ENCODE data around the gene GAMT. TPM values are rescaled to one million over a fixed set of nuclear protein-coding genes. Genes with fewer than 3 reads are reported as not detected.

Gene GAMT
- polyA plus RNA-seq (2013, experiment 1 of 2) = 12.3 TPM
- polyA plus RNA-seq (2013, experiment 2 of 2) = 18.2 TPM

DNA sequence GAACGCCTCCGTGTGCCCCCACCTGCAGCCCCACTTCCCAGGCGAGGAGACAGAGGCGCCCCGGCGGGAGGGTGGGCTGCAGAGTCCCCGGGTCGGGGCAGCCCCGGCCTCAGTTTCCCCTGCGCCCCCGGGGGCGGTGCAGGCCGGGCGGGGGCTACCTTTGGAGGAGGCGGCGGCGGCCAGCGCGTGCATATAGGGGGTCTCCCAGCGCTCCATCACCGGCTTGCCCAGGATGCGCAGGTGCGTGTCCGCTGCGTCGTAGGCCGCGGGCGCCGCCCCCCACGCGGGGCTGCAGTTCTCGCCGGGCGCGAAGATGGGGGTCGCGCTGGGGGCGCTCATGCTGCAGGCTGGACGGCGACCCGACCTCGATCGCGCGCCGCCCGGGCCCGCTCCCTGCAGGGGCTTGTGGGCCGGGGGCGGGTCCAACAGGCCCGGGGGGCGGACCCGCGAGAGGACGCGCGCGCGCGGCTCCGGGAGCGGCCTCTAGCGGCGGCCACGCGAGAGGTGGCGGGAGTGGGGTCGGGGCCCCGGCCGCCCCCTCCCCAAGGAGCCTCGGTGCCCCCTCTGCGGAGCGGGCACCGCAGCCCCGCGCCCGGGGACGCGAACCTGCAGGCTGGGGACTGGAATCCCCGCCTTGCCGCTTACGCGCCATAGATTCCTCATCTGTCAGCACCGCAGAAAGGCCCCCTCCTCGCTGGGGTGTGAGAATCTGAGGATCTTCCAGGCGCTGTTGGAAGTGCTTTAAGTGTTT is at the start of gene GAMT:
TSS of gene GAMT (minus strand) at position 405 of the 751 bp plus-strand sequence. CDS start at position 339, 66 bp downstream.
- H3K27me3 ChIP-seq (ENCODE audit: insufficient read depth, low read length) = peaks cover 5% of the 10 kb centered on the region; the same call in 1 of the 2 replicates
- WGBS = 2% methylated on average over 87 of the region's 87 CpGs
- no peaks in the 10 kb centered on the region for H3K4me1 ChIP-seq (ENCODE audit: insufficient read depth, low read length)
- H3K36me3 ChIP-seq (ENCODE audit: insufficient read depth, low read length) = no peaks in the 10 kb centered on the region
- H3K9ac ChIP-seq (ENCODE audit: low read depth, low read length) = peak within 1 kb of the TSS; percentile 61; the same call in 1 of the 2 replicates
- no peaks in the 10 kb centered on the region for H3K9me3 ChIP-seq (ENCODE audit: insufficient read depth, low read depth, low read length)
- no peak within 1 kb of the TSS for H3K27ac ChIP-seq (ENCODE audit: low read depth, low read length)
- H3K4me3 ChIP-seq (ENCODE audit: low read length) = peak within 1 kb of the TSS; percentile 70

DNA sequence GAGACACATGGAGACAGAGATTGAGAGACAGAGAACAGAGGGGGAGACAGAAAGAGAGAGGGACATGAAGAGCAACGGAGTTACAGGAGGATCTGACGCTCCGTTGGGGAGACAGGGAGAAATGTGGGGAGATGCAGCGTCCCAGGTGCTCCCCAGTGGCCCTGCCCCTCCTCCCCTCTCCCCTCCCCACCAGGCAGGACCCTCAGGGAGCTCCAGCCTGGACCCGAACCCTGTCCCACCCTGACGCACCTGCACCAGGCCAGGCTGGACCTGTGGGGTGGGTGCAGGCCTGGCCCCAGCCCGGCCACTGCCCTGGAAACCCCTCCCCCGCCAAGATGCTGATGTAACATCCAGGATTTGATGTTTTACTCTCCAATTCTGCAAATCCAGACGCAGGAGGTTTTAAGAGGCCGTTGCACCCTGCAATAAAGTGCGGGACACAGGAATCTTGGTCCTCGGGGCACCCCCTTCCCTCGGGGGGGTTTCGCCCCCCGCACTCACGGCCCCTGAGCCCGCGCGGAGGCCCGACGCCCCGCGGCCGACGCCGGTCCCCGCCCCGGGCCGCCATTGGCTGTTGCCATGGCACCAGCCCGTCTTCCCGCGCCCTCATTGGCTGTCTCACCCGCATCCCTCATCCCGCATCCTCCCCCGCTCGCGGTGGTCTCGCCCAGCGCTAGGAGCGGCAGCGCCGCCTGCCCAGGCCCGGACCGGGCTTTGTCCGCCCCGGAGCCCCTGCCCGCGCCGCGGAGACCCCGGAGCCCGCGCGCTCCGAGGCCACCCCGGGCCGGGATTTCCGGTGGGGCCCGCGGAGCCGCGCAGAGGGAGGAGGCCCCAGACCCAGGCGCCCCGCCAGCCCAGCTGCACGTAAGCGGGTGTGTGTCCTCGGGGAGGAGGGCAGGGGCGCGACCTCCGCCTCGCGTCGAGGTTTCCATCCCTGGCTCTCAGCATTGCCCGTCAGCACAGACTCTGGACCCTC is 48.4 kb upstream of the GAMT start, which contains the start of gene APC2:
TSS of gene APC2 (plus strand) at position 655 of the 976 bp plus-strand sequence. CDS start 2,881 bp downstream, outside the sequence.
- peak within 1 kb of the TSS; percentile 26; the same call in 1 of the 2 replicates for H3K4me3 ChIP-seq (ENCODE audit: low read length)
- H3K9ac ChIP-seq (ENCODE audit: low read depth, low read length) = no peak within 1 kb of the TSS
- WGBS = 10% methylated on average over 74 of the region's 74 CpGs
- no peak within 1 kb of the TSS for H3K27ac ChIP-seq (ENCODE audit: low read depth, low read length)
- H3K4me1 ChIP-seq (ENCODE audit: insufficient read depth, low read length) = peaks cover 6% of the 10 kb centered on the region
- no peaks in the 10 kb centered on the region for H3K36me3 ChIP-seq (ENCODE audit: insufficient read depth, low read length)
- no peaks in the 10 kb centered on the region for H3K9me3 ChIP-seq (ENCODE audit: insufficient read depth, low read depth, low read length)
- H3K27me3 ChIP-seq (ENCODE audit: insufficient read depth, low read length) = peaks cover 87% of the 10 kb centered on the region

DNA sequence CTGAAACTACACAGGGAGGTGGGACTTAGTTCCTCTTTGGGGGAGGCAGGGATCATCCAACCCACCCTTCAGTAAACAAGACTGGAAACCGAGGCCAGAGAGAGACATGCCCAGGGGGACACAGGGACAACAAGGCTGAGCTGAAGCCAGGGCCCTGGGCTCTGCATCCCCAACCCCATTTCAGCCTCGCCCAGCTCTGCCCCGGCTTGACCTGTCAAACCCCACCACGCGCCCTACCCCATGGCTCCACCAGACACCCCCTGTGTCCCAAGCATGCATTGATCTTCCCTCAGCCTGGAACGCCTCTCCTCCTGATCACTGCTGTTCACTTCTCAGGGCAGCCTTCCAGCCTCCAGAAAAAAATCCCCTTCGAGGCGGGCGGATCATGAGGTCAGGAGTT is 46.6 kb upstream of the GAMT start:
- no peak overlapping the region for H3K4me3 ChIP-seq (ENCODE audit: low read length)
- H3K27ac ChIP-seq (ENCODE audit: low read depth, low read length) = no peak overlapping the region
- no peaks in the 10 kb centered on the region for H3K36me3 ChIP-seq (ENCODE audit: insufficient read depth, low read length)
- peaks cover 73% of the 10 kb centered on the region for H3K27me3 ChIP-seq (ENCODE audit: insufficient read depth, low read length)
- 86% methylated on average over 9 of the region's 9 CpGs for WGBS
- peaks cover 6% of the 10 kb centered on the region for H3K4me1 ChIP-seq (ENCODE audit: insufficient read depth, low read length)
- no peak overlapping the region for H3K9ac ChIP-seq (ENCODE audit: low read depth, low read length)
- no peaks in the 10 kb centered on the region for H3K9me3 ChIP-seq (ENCODE audit: insufficient read depth, low read depth, low read length)

DNA sequence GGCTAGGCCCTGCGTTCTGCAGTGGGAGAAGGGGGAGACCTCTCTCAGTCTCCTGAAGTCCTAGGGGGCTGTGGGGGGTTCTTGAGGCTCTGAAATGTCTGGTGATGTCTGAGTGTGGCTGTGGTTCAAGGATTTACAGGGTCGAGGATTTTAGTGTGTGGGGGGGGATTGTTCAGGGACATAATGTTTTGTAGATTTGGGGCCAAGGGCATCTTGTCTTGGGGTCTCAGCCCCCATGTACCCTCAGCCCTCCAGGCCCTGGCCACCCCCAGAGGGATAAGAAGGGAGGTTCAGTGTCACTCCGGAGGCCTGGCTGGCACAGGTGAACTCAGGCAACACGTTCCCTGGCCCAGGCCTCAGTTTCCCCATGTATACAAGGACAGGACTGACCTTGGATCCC is 46.2 kb upstream of the GAMT start:
- Histone ChIP-seq H3K27me3 (ENCODE audit: insufficient read depth, low read length) (peaks cover 69% of the 10 kb centered on the region), H3K4me3 (ENCODE audit: low read length) (no peak overlapping the region), H3K36me3 (ENCODE audit: insufficient read depth, low read length) (peaks cover 4% of the 10 kb centered on the region), H3K9ac (ENCODE audit: low read depth, low read length) (no peak overlapping the region), H3K9me3 (ENCODE audit: insufficient read depth, low read depth, low read length) (no peaks in the 10 kb centered on the region), H3K27ac (ENCODE audit: low read depth, low read length) (no peak overlapping the region), H3K4me1 (ENCODE audit: insufficient read depth, low read length) (peaks cover 5% of the 10 kb centered on the region)
- WGBS = 30% methylated on average over 4 of the region's 4 CpGs

DNA sequence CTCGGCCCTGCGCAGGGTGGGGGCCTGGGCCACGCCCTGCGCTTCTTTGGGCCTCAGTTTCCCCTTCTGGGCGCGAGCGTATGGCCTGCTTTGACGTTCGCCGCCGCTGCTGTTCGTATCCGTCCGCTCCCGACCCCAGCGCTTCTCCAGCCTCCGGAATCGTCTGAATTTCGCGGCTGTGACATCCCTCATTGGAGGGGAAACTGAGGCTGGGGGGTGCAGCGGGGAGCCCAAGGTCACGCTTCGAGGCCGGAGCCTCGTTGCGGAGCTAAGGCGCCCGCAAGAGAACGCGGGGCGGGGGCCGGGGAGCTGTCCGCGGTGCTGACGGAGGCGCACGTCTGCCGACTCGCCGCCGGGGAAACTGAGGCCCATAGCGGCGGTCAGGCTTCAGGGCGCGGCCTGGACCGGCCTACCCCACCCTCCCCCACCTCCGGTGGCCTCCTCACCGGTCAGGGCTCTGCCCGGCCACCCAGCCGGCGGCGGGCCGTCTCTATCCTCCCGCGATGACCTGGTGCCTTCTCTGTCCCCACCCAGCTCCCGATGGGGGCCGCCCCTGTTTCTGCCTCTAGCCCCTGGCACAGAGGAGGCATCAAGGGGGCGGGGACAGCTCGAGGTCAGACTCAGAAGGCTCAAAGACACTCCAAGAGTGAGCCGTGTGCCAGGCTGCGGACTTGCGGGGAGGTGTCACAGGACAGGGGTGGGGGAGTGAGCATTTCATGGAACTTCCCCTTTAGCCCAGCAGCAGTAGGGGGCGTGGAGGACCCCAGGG is 45.6 kb upstream of the GAMT start:
- H3K36me3 ChIP-seq (ENCODE audit: insufficient read depth, low read length) = peaks cover 10% of the 10 kb centered on the region
- WGBS = 5% methylated on average over 63 of the region's 63 CpGs
- H3K27me3 ChIP-seq (ENCODE audit: insufficient read depth, low read length) = peaks cover 63% of the 10 kb centered on the region
- no peaks in the 10 kb centered on the region for H3K4me1 ChIP-seq (ENCODE audit: insufficient read depth, low read length)
- H3K9ac ChIP-seq (ENCODE audit: low read depth, low read length) = no peak overlapping the region
- no peak overlapping the region for H3K27ac ChIP-seq (ENCODE audit: low read depth, low read length)
- peak overlapping the region; percentile 48 for H3K4me3 ChIP-seq (ENCODE audit: low read length)
- no peaks in the 10 kb centered on the region for H3K9me3 ChIP-seq (ENCODE audit: insufficient read depth, low read depth, low read length)

DNA sequence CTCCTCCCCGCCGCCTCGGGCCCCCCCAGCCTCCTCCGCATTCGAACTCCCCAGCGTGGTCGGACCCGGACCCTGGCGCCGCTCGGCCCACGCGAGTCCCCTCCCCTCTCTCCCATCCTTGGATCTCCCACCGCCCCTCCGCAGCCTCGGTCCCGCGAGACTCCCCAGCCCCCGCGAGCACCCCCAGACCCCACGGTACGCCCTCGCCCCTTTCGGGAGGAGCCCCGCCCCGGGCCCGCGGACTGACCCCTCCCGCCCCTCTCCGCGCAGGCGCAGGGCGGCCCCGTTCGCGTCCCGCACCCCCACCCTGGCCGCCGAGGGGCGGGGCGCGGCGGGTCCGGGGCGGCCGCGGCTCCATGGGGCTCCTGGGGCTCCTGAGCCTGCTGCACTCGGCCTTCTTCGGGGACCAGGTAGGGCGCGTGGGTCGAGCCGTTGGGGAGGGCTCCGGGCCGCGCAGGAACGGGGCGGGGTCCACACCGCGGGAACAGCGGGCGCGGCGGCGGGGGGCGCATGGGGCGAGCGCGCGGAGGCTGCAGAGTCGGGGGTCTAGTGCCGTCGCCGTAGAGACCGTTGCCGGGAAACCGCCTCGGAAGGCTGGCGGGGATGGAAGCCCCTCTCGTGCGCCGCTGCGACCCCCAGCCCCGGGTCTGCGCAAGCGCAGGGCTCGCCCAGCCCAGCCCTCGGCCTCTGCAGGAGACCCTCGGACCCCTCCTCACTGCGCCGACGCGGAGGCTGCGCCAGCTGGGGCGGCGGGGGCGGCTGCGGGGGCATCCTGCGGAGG is 44.8 kb upstream of the GAMT start:
- no peak overlapping the region for H3K9ac ChIP-seq (ENCODE audit: low read depth, low read length)
- H3K27ac ChIP-seq (ENCODE audit: low read depth, low read length) = no peak overlapping the region
- 2% methylated on average over 98 of the region's 99 CpGs for WGBS
- H3K27me3 ChIP-seq (ENCODE audit: insufficient read depth, low read length) = peaks cover 55% of the 10 kb centered on the region
- peaks cover 18% of the 10 kb centered on the region for H3K36me3 ChIP-seq (ENCODE audit: insufficient read depth, low read length)
- no peaks in the 10 kb centered on the region for H3K4me1 ChIP-seq (ENCODE audit: insufficient read depth, low read length)
- H3K9me3 ChIP-seq (ENCODE audit: insufficient read depth, low read depth, low read length) = no peaks in the 10 kb centered on the region
- H3K4me3 ChIP-seq (ENCODE audit: low read length) = peak overlapping the region; percentile 48

DNA sequence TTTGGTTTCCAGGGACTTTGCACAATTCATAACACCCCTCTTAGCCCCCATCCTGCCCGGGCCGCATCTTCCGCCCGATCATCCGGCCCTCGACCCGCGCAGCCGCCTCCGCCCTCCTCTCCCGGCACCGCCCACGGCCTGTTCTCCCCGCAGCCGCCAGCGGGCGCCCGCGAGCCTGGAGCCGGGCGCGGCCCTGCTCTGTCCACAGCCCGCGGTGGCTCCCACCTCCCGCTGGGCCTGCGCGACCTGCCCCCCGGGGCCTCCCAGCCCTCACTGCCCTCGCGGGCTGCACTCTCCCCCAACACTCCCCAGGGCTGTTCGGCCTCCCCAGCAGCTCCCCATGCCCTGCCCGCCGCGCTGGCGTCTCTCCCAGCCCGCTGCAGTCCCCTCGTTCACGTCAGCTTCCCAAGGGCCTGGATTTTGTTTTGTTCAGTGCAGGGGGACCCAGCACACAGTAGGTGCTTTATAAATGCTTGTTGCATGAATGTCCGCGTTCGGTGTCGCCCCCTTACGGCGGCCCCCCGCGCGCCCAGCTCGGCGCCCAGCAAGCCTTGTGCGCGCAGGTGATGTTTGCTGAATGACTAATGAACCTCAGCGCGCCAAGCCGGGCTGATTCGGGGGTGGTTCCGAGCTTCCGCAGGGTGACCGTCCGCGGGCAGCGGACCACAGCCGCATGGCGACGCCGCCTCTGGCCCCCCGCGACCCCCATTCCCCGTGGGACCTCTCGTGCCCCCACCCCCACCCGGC is 44.0 kb upstream of the GAMT start:
- Histone ChIP-seq H3K9ac (ENCODE audit: low read depth, low read length) (peak overlapping the region; percentile 13; the same call in 1 of the 2 replicates), H3K4me1 (ENCODE audit: insufficient read depth, low read length) (no peaks in the 10 kb centered on the region), H3K27ac (ENCODE audit: low read depth, low read length) (no peak overlapping the region), H3K9me3 (ENCODE audit: insufficient read depth, low read depth, low read length) (no peaks in the 10 kb centered on the region), H3K4me3 (ENCODE audit: low read length) (peak overlapping the region; percentile 64), H3K27me3 (ENCODE audit: insufficient read depth, low read length) (peaks cover 47% of the 10 kb centered on the region), H3K36me3 (ENCODE audit: insufficient read depth, low read length) (peaks cover 26% of the 10 kb centered on the region)
- WGBS = 3% methylated on average over 67 of the region's 70 CpGs

DNA sequence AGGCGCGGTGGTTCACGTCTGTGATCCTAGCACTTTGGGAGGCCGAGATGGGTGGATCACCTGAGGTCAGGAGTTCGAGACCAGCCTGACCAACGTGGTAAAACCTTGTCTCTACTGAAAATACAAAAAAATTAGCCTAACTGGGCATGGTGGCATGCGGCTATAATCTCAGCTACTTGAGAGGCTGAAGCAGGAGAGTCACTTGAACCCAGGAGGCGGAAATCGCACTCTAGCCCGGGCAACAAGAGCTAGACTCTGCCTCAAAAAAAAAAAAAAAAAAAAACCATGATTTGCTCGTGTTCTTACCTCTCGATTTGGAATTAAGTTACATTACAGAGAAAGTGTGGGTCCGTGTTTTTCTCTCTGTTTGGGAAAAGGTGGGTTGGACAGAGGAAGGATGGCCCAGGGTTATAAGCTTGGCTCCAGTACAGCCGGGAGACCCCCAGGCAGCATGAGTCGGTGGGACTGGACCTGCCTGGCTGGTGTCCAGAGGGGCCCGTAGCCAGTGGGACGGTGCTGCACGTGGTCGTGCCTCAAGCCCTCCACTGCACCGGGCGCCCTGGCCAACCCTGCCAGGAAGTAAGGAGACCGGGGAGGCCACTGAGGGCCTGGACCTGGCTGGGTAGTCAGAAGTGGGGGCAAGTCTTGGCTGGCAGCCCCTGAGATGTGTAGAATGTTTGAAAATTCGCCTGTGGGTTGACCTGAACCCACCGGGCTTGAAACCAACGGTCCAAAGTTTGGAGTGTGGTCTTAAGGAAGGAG is 40.5 kb upstream of the GAMT start:
- Histone ChIP-seq H3K4me3 (ENCODE audit: low read length) (no peak overlapping the region), H3K9me3 (ENCODE audit: insufficient read depth, low read depth, low read length) (no peaks in the 10 kb centered on the region), H3K27me3 (ENCODE audit: insufficient read depth, low read length) (peaks cover 15% of the 10 kb centered on the region), H3K27ac (ENCODE audit: low read depth, low read length) (peak overlapping the region; percentile 30; the same call in 1 of the 2 replicates), H3K36me3 (ENCODE audit: insufficient read depth, low read length) (peaks cover 38% of the 10 kb centered on the region), H3K4me1 (ENCODE audit: insufficient read depth, low read length) (no peaks in the 10 kb centered on the region; the same call in 1 of the 2 replicates), H3K9ac (ENCODE audit: low read depth, low read length) (no peak overlapping the region)
- WGBS = 95% methylated on average over 25 of the region's 25 CpGs

DNA sequence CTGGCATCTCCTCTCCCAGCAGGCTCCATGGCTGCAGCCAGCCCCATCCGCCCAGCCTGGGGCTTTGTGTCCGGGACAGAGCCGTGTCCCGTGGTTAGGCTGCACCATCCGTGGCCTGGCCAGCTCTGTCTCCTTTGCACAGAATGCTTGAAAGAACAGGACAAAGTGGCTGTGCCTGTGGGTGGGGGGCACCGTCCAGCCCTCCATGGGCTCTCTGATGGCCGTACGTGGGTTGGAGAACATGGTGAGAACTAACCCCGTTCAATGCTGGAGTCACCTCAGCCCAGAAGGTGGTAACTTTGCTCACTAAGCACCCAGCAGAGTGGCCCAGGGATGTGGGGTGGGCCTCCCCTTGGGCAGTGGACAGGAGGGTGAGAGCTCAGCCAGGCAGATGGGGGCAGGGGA is 39.7 kb upstream of the GAMT start:
- H3K27me3 ChIP-seq (ENCODE audit: insufficient read depth, low read length) = peaks cover 7% of the 10 kb centered on the region
- no peaks in the 10 kb centered on the region for H3K9me3 ChIP-seq (ENCODE audit: insufficient read depth, low read depth, low read length)
- H3K4me3 ChIP-seq (ENCODE audit: low read length) = no peak overlapping the region; the same call in 1 of the 2 replicates
- 95% methylated on average over 9 of the region's 9 CpGs for WGBS
- H3K27ac ChIP-seq (ENCODE audit: low read depth, low read length) = no peak overlapping the region; the same call in 1 of the 2 replicates
- peaks cover 38% of the 10 kb centered on the region for H3K36me3 ChIP-seq (ENCODE audit: insufficient read depth, low read length)
- H3K9ac ChIP-seq (ENCODE audit: low read depth, low read length) = no peak overlapping the region
- no peaks in the 10 kb centered on the region; the same call in 1 of the 2 replicates for H3K4me1 ChIP-seq (ENCODE audit: insufficient read depth, low read length)
